Hematopoietic multipotent progenitor cell treated with erythropoietin and hydrocortisone succinate and interleukin-3 and kit ligand, for 15 days (in vitro differentiated cells): ENCODE data around the gene NKAIN2.
"Not testable (repeated sequence)": the region's sequence is repeated elsewhere in the genome, so short reads cannot be mapped to it uniquely, and the experiment has no call there.

ENCODE experiments used
- DNase-seq: peaks from one replicate; pipeline ENCODE4 v3.0.0-alpha.2; 2015; ENCODE audit warnings: low spot score

NKAIN2 gene

GRCh38 chr6:124324237-124324636 is 520.6 kb downstream of the NKAIN2 start:
- DNase-seq, result no peak

- no peak for DNase-seq
These were observed 526.5 kb downstream of the NKAIN2 start for GRCh38 chr6:124330197-124330596.

- no peak for DNase-seq
These were observed 530.7 kb downstream of the NKAIN2 start for GRCh38 chr6:124334359-124334758.

DNA sequence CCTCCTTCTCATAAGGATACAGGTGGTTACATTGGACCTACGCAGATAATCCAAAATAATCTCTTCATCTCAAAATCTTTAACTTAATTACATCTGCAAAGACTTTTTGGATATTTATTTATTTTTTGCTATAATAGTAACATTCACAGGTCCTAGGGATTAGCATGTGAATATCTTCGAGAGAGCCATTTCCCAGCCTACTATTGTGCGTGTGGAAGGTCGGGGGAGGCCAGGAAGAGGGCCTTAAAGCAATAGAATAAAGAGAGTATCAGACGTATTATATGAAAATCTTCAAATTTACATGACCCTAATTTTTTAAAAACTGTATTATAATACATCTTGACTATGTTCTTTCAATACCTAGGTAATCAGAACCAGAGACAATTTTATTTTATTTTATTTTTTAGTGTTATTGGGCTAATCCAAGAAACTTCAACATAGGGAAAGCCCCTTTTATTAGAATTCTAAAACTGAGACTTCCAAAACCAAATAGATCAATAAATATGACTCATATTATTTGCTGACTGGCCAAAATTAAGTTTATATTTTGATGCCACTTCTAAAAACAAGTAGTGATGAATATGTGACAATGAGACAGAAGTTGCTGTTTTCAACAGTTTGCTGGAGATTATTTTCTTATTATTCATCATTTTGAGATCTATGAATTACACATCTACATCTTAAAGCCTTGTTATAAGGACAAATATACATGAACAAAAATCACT is 536.1 kb downstream of the NKAIN2 start:
- no peak for DNase-seq

GRCh38 chr6:124348339-124348738 is 544.7 kb downstream of the NKAIN2 start:
- DNase-seq, result not testable (repeated sequence)

- no peak for DNase-seq
These were observed 551.5 kb downstream of the NKAIN2 start for GRCh38 chr6:124355146-124355545.

DNA sequence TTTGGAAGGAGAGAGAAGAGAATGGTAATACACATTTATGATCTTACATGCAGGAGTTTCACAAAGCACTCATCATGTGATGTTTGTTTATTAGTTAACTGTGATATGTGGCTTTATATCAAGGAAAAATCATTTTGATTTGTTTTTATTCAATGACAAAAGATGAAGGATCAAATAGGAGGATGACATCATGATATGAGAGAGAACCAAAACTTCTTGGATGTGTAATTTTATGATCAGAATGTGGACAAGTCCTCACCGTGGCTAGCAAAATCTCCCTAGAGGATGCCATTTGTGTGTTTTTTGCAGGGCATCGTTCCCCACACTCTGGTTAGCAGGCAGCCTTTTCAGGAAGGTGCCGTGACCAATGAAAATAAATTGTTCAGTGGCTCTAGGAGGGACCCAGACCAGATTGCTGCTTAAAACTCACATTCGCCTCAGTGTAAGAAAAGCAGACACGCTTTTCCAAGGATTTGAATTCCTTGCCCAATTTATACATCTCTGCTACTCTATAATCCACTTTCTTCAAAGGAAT is 552.7 kb downstream of the NKAIN2 start:
- DNase-seq, result no peak

DNA sequence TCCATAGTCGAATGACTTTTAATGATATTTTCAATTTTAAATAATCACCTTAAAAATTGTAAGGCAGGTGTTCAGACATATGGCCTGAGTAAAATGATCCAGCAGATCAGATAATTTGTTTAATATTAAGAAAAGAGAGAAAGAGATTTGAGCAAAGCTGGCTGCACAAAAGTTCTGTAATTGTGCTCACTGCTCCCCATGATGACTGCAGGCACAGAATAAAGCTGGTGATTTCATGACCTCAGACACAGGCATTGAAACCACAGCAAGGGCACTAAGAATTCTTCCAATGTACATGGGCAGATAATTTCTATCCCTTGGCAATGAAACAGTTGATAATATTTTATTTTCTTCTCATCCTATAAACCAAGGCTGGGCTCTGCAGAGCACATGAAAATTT is 553.1 kb downstream of the NKAIN2 start:
- DNase-seq, result no peak

- no peak for DNase-seq
These were observed 564.5 kb downstream of the NKAIN2 start for GRCh38 chr6:124368131-124368530.

DNA sequence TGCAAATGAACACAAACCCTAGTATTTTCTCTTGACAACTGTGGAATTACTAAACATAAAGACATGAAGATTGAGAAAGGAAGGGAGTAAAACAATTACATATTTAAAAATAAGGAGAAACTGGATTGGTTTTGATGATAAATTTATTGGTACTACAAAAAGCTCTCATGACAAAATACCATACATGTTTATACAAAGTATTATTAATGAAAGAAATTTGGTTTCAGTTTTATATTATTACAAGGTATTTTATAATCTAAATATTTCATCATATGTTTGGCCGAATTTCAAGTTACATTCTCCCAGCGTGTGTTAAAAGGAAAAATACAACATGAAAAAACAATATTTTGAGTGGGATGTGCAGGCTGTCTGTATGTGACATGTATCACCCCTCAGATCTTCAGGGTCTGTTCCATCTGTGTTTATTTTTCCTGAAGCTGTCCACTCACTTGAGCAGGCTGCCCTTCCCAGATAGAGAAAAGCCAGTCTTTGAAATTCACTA is 568.4 kb downstream of the NKAIN2 start:
- no peak for DNase-seq

DNA sequence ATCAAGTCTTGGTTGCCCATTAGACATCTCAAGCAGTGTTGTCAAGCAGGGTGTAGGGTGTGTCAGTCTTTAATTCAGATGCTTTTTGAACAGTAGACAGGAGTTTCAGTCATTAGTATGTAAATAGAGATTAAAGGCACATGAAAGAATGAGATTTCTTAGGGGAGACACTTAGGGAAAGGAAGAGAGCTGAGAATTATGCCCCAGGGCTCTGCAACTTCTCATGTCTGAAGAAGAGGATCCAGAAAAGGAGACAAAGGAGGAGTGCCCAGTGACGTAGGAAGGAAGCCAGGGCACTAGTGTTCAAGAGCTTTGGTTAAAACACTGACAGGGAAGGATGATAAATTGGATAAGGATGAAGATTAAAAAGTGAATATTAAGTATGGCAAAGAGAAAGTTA is 569.7 kb downstream of the NKAIN2 start:
- DNase-seq, result no peak

DNA sequence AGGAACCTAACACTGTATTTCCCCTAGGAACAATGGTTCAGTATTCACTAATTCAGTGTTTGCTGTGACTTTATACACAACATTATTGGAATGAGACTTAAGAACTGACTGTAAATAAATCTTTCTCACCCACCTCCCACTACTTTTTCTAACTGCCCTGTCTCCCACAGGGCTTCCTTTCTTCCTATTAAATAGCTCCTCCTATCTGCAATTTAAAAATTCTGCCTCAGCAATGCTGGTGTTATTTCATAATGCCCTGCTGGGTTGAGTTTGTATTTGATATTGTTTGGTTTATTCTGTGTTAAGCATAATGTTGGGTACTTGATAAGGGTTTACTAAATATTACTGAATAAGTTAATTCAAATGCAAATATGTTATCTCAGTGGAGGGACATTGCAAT is 585.5 kb downstream of the NKAIN2 start:
- no peak for DNase-seq

DNA sequence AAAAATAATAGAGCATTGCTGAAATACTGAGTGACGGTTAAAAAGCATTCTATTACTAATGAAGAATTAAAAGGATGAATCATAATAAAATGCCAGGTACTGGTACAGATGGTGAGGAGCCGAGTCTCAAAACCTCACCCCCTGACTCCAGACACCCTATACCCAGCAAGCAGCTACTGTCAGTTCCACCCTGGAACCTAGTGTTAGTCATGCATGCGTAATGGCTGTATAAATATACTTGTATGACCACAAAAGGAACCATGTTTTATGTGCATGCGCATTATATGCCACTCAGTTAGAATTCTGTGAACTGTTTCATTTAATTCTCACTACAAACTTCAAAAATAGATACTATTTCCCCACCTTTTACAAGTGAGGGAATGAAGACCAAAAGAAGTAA is 589.9 kb downstream of the NKAIN2 start:
- no peak for DNase-seq

DNA sequence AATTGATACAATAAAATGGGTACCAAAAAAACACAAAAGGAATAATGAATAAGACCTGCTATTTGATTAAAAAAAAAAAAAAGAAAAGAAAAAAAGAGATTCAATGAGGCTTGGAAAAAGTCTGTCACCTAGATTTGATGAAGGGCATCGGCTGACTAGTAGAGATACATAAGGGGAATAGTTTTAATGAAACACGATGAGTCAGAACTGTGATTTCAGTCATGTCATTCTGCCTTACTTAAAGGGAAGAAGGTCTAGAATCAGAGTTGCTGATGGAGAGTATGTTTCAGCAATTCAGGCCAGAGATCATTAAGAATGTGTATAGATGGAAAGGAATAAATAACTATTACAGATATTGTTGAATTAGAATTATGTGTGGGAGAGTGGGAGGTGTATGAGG is 592.7 kb downstream of the NKAIN2 start:
- no peak for DNase-seq

DNA sequence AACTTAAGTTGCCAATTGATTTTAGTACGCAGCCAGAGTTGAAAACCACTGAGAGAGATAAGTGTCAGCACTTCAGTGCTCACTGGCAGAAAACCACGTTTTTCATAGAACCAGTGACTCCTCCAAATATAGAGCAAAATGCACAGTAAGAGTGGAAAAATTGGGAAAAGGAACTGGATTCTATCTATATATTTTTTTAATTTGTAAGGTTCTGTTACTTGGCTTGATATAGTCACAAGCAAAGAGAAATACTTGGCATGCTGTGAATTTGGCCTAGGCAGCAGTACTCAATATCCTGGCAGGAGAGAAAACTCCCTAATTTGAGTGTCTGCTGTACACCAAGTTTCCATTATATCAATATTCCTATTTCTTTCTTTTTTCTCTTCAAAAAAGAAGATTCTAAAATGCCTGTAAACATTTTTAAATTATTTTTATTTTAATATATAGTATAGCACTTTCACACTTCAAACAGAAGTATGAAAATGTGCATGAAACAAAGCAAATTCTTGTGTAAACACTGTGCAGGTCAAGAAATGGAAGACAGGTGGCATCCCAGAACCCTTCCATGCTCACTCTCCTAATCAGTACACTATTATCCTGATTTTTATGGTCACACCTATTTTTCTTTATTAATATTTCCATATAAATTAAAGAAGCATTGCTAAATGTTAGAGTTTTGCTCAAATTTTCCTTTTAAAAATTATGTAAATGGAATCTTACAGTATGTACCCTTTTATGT is 596.8 kb downstream of the NKAIN2 start:
- no peak for DNase-seq

GRCh38 chr6:124410425-124410824 is 606.8 kb downstream of the NKAIN2 start:
- DNase-seq, result not testable (repeated sequence)

DNA sequence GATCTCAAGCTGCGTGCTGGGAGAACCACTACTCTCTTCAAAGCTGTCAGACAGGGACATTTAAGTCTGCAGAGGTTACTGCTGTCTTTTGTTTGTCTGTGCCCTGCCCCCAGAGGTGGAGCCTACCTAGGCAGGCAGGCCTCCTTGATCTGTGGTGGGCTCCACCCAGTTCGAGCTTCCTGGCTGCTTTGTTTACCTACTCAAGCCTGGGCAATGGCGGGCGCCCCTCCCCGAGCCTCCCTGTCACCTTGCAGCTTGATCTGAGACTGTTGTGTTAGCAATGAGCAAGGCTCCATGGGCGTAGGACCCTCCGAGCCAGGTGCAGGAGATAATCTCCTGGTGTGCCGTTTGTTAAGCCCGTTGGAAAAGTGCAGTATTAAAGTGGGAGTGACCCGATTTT is 609.0 kb downstream of the NKAIN2 start:
- not testable (repeated sequence) for DNase-seq

DNA sequence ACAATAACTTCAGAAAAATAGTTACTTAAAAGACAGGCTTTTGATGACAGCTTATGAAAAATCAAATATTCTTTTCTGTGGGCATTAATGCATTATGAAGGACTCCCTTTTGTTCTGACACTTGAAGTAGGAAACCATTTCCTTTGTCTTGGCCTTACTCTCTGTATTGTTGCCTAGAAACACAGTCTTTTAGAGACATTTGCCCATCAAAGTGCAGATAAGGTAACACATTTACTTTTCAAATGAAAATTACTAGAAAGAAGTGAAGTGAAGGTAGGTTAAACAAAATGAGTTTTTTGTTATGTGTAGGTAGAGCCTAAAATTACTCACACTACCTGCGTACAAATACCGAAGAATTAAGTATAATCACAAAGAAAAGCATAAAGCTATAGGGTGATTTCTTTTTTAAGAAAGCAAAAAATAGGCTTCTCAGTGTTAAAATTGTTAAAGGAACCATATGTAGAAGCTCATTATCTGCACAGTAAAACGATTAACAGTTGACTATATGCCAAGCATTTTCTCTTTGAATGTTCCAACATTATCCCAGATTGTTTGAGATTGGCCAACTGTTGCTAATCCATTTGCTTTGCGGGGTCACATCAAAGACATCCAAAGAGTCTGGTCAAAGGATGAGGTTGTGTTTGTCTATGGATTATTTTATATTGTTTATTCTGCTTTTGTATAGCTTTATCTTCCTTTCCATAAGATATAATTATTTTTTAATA is 616.6 kb downstream of the NKAIN2 start:
- no peak for DNase-seq

DNA sequence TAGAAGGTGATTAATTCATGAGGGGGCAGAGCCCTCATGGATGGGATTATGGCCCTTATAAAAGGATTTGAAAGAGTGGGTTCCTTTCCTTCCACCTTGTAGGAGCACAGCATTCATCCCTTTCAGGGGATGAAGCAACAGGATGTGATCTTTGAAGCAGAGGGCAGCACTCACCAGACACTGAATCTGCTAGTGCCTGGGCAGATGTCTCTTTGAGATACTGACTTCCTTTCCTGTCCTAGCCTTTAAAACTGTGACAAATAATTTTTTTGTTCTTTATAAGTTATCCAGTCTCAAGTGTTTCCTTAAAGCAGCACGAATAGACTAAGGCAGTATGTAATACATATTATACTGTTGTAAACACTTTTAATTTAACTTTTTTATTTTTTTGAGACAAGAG is 620.0 kb downstream of the NKAIN2 start:
- no peak for DNase-seq

- no peak for DNase-seq
These were observed 627.2 kb downstream of the NKAIN2 start for GRCh38 chr6:124430740-124431318.

- no peak for DNase-seq
These were observed 629.0 kb downstream of the NKAIN2 start for GRCh38 chr6:124432620-124433019.
